GM18526 (cell line): ENCODE data around the gene CALD1.

Experiments used
- POLR2A ChIP-seq: IDR thresholded peaks from 3 replicates; pipeline ENCODE4 v1.6.1; 2011; ENCODE audit not compliant: insufficient read length; ENCODE audit errors: extremely low read depth

CALD1 gene

GRCh38 chr7:134750083-134751062 lies 29.1 kb upstream of the CALD1 start:
- no peak for TF ChIP-seq POLR2A

GRCh38 chr7:134752006-134752760 lies 27.3 kb upstream of the CALD1 start:
- no peak for TF ChIP-seq POLR2A

- TF ChIP-seq POLR2A, result no peak
Observed at GRCh38 chr7:134755422-134756022, 23.9 kb upstream of the CALD1 start.

GRCh38 chr7:134757938-134758337 lies 21.5 kb upstream of the CALD1 start:
- no peak for TF ChIP-seq POLR2A

- TF ChIP-seq POLR2A, result no peak
Observed at GRCh38 chr7:134758981-134759380, 20.5 kb upstream of the CALD1 start.

GRCh38 chr7:134761266-134761665 lies 18.2 kb upstream of the CALD1 start:
- no peak for TF ChIP-seq POLR2A

- no peak for TF ChIP-seq POLR2A
Observed at GRCh38 chr7:134763960-134764359, 15.5 kb upstream of the CALD1 start.

GRCh38 chr7:134764365-134764764 lies 15.1 kb upstream of the CALD1 start:
- TF ChIP-seq POLR2A, result no peak

- TF ChIP-seq POLR2A, result no peak
Observed at GRCh38 chr7:134766779-134767519, 12.5 kb upstream of the CALD1 start.

- no peak for TF ChIP-seq POLR2A
Observed at GRCh38 chr7:134767520-134768168, 11.8 kb upstream of the CALD1 start.

GRCh38 chr7:134768243-134768642 lies 11.2 kb upstream of the CALD1 start:
- no peak for TF ChIP-seq POLR2A

GRCh38 chr7:134770676-134771075 lies 8.8 kb upstream of the CALD1 start:
- TF ChIP-seq POLR2A, result no peak

- TF ChIP-seq POLR2A, result no peak
Observed at GRCh38 chr7:134771111-134771510, 8.3 kb upstream of the CALD1 start.

GRCh38 chr7:134771889-134772288 lies 7.5 kb upstream of the CALD1 start:
- no peak for TF ChIP-seq POLR2A
